Caki2 (cell line): Measurements from ENCODE around the gene RNF113B. TPM values are rescaled to one million over a fixed set of nuclear protein-coding genes. Genes with fewer than 3 reads are reported as not detected.

Experiments used
- DNase-seq: peaks from one replicate; pipeline ENCODE4 v3.0.0-alpha.2; 2015; ENCODE audit warnings: low read depth
- in situ Hi-C: cut with HindIII; loops from 2 replicates; pipeline ENCODE4 v1.10.0; 2016; ENCODE audit warnings: low sequenced_read_pairs, low pct_unique_long_range_greater_than_20kb, mixed read lengths
- total RNA-seq: library from RNA; depleted of rRNA; stranded (reverse); fragments of >200 nt; shearing (Covaris generic); gene quantifications from 2 replicates; pipeline ENCODE4 v1.2.3, GENCODE V29; 2014; ENCODE audit warnings: low replicate concordance; rRNA removed

The RNF113B gene
- total RNA-seq, 1 experiment from 2014 or later, result not detected

DNA sequence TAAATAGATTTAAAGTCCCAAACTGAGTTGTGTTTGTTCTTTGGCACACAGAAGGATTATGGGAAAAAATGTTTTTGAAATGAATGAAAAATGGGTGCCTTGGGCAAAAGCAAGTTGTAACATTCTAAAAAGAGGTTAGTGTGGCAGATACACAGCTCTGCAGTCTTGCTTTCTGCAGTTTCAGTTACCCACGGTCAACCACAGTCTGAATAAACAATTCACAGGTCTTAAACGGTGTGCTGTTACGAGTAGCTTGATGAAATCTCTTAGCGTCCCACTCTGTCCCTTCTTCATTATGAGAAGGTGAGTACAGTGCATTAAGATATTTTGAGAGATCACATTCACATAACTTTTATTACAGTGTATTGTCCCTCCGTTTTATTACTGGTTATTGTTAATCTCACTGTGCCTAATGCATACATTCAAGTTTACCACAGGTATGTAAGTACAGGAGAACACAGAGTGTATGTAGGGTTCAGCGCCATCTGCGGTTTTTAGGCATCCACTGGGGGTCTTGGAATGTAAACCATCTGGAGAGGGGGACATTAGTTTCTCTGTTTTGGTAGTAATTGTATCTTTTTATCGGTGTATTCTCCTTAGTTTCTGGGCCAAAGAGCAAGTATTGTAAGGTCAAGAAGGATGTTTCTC is 26.1 kb downstream of the RNF113B start:
- no peak for DNase-seq
- in situ Hi-C loops, result no loop called here

DNA sequence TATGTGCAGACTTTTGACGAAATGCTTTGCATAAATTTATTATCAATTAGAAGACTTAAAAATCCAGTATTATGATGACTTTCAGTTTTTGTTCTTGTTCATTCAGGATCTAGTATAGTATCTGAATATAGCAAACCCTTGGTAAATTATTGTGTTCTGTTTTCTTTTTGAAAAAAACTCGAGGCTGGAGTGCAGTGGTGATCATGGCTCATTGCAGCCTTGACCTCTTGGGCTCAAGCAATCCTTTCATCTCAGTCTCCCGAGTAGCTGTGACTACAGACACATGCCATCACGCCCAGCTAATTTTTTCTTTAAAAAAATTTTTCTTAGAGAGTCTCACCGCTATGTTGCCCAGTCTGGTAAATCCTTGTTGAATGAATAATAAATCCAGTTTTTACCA is 29.5 kb downstream of the RNF113B start:
- in situ Hi-C loops, result no loop called here
- DNase-seq, result peak; percentile 37

DNA sequence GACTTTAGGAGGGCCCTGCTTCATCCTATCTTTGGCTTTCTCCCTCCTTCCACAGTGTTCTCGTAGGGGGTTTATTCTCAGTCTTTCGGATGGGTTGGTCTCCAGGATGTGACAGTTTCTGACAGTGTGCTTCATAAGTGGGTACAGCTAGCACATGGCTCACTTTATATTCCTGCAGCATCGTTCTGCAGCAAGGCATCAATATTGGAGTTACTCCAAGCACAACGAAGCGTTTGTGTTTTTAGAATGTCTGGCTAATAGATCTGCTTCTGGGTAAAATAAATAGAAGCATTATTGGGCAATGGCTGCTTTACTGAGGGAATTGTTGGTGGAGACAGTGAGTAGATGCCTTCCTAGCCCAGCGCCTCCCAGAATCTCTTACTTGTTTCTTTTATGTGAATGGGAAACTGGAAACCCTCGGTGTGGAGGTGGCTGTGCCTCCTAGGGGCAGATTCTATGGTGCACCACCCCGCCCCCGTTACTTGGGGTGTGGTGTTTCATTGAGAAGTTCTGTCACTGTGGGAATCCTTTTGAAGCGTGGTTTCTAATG is 32.2 kb downstream of the RNF113B start:
- DNase-seq, result peak; percentile 47
- in situ Hi-C loops, result no loop called here

DNA sequence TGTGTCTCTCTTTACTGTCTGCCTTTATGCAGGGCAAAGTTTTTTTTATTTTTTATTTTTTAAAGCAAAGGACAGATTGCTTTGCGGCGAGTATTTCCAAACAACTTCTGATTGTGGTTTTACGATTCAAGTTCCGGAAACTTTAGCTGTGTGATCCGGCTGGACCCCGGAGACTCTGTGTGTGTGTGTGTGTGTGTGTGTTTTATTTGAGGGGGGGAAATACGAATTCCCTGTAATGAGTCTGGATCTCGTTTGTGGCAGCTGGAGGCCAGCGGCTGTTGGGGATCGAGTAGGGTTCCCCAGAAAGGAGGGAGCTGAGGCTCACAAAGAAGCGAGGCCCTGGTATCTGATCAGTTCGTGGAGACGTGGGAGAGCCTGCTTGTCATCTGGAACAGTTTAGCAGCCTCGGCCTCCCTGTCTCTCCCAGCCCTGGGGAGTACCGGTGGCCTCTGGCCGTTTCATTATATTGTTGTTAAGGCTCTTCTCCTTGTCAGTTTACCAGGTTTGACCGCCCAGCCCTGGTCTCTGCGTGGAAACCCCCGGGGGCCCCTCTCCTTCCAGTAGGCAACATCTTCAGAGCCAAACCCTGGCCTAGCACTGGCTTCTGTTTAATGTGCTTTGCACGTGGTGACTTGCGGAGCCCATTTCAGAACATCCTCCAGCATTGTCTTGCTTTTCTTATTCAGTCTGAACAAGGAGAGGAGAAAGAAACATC is 32.9 kb downstream of the RNF113B start:
- in situ Hi-C loops, result no loop called here
- DNase-seq, result no peak

DNA sequence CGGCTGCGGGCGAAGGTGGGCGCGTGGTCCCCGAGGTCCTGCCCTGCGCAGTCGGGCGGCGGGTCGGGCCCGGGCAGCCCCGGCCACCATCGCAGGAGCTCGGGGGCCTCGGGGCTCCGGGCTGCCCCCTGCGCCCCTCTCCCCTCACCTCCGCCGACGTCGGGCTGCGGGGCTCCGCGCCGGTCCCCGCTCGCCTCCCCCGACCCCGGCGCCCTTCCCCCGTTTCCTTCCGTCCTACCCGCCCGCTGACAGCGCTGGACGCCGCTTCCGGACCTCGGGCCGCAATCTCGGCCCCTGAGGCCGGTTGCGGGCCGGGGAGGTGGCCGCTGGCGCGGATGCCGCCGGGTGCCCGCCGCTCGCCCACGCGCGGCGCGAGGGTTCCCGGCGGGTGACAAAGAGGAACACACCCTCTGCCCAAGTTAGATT is 33.5 kb downstream of the RNF113B start:
- DNase-seq, result no peak
- in situ Hi-C loops, result no loop called here

DNA sequence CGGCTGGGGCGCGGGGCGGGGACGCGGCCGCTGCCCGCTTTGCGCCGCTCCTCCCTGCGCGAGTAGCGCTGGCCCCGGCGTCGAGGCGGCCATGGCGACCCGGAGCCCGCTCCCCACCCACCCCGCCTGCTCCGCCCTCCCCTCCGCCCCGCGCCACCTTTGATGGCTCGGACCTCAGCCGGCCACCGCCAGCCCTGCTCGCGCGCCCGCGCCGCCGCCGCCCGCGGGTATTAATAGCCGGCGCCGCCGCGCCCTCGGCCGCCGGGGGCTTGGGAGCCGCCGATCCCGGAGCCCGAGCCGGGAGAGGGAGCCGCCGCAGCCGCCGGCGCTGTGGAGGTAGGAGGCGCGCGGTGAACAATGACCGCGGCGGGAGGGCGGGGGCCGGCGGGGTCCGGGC is 33.9 kb downstream of the RNF113B start:
- in situ Hi-C loops, result no loop called here
- DNase-seq, result no peak

DNA sequence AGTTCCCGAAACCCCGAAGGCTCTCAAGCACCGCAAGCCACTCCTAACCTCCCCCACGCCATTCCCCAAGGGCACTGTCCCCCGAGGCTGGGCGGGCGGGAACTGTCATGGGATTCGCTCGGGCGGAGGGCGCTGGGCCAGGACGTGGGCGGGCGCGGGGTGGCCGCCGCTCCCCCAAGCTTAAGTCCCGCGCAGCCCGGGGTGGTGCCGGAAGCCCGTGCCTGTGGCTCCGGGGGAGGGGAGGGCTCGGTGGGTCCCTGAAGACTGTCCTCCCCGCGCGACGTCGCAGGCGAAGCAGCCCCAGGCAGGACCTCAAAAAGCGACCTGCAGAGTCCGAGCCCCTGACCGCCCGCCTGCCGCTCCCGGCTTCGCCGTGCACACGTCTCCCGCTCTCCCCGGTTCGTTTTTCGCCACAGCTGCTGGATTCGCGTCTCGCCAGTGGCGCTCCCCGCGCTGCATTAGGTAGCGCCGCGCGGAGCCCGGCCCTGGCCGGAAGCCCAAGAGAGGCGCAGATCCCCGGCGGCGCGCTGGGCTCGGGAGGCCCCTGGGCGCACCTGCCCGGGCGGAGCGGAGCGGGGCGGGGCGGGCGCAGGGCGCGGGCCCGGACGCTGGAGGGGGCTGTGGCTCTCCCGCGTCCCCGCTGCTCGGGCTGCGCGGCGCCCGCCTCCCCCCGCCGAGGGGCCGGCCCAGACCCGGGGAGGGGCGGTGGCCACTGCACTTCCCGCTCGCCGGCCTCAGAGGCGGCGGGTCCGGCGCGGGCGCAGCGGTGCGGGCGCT is 34.5 kb downstream of the RNF113B start, which contains the start of gene FARP1:
TSS of gene FARP1 (plus strand) at position 715 of the 777 bp plus-strand sequence. CDS start 70,149 bp downstream, outside the sequence.
- in situ Hi-C loops, result no loop called here
- DNase-seq, result peak; percentile 69

DNA sequence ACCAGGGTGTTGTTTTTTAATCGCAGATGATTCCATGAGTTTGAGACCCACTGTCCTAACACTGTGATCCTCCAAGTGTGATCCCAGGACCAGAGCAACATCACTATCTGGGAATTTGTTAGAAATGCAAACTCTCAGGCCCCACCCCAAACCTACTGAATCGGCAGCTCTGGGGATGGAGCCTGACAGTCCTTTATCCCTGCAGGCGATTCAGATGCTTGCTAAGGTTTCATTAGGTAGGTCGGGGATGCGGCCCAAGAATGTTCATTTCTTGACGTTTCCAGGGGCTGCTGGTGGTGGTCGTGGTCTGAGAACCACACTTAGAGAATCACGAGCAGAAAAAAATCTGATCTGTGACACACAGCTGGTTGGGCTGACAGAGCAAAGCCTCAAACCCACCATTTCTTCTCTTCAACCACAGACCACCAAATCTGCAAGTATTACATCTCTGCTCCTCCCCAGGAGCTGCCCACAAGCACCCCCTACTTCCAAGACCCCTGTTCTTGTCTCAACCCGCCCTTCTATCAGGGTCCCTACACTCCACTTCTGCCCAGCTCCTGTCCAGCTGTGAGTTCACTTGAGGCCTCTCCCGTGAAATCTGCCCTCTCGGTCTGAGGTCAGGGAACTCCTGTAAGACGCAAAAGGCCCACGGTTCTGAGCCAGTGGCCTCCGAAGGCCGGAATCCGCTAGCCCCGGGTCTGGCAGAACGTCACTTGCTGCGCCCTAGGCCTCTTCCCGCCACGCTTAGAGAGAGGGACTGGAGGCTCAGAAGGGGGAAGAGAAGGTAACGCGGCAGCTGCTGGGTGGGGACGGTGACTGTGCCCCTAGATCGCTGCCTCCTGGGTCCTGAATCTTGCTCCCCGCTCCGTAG is 35.3 kb downstream of the RNF113B start:
- no peak for DNase-seq
- in situ Hi-C loops, result no loop called here

DNA sequence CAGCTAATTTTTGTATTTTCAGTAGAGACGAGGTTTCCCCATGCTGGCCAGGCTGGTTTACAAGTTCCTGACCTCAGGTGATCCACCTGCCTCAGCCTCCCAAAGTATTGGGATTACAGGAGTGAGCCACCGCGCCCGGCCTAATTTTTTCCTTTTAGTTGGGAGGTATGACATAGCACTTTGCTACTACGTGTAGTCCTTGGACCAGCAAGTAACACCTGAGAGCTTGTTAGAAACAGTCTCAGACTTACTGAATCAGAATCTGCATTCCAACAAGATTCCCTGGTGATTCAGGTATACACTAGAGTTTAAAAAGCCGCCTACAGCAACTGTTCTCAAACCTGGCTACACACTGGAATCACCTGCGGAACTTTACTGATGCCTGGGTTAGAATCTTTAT is 36.0 kb downstream of the RNF113B start:
- no peak for DNase-seq
- in situ Hi-C loops, result no loop called here

DNA sequence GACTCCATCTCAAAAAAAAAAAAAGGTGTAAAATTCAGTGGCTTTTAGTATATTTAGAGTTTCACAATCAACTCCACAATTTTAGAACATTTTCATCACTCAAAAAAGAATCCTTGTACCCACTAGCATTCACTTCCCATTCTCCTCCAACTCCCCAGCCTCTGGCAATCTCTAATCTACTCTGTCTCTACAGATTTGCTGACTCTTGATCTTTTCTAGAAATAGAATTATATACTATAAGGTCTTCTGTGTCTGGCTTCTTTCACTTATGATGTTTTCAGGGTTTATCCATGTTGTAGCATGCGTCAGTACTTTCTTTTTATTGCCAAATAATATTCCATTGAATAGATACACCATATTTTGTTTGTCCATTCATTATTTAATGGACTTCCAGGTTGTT is 42.2 kb downstream of the RNF113B start:
- in situ Hi-C loops, result no loop called here

DNA sequence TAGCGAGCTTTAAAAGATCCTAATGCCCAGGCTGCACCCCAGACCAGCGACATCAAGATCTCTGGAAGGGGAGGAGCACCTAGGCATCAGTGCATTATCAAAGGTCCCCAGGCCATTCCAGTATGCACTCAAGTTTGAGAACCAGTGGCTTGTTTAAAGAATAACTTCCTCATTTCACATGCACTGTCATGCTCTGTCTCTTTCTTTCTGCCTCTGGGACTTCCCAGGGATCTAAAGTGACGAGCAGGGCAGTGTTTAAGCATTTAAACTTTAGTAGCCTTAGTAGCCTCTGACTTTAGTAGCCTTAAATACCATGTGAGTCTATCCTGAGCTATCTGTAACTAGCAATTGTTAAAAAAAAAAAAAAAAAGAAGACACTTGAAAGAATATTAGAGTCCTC is 43.1 kb downstream of the RNF113B start:
- DNase-seq, result peak; percentile 71
- in situ Hi-C loops, result no loop called here

More for the DNA sequence above, 42.2 kb downstream of the RNF113B start:
- DNase-seq, result no peak

DNA sequence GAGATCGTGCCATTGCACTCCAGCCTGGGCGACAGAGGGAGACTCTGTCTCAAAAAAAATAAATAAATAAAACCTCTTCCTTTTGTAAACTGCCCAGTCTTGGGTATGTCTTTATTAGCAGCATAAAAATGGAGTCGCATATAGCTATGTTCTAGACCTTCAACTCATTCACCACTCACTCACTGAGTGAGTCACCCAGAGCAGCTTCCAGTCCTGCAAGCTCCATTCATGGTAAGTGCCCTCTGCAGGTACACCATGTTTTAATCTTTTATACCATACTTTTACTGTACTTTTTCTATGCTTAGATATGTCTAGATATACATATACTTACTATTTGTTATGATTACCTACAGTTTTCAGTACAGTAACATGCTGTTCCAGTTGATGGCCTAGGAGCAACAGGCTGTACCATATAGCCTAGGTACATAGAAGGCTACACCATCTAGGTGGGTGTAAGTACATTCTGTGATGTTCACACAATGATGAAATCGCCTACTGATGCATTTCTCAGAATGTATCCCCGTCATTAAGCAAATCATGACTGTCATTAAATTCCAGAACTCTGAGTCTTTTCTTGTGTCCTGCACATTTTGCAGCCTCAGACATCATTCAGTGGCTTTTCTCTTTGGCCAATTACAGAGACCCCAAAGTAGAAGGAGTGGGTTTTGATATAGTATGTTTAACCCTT is 47.9 kb downstream of the RNF113B start:
- in situ Hi-C loops, result no loop called here
- no peak for DNase-seq

Other genes with a start within 250 kb of the RNF113B start
- gene IPO5, start 223.6 kb downstream of the RNF113B start, total RNA-seq, result 48.2 and 72.6 TPM in 2 replicates
- gene FARP1, start 34.2 kb downstream of the RNF113B start, total RNA-seq, result 27.9 and 33.0 TPM in 2 replicates